ENCODE results near the gene SLC1A2.
A peak's percentile ranks its signal among the peaks of the same experiment; 100 is the strongest.

SLC1A2 gene

DNA sequence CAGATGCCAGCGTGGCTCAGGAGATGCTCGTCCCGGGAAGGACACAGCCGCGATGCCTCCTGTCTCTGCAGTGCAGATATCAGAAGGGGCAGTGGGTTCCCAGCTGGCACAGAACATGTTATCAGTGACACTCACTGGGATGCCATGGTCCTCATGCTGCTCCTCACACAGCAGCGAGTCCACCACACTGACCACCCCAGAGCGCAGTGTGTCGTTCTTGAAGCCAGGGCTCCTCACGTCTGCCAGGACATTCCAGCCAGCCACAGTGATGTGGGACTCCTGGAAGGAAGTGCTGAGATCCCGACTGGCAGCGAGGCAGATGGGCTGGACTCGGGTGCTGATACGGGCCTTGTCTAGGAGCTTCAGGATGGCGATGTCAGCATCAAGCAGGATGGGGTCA is 13.1 kb upstream of the SLC1A2 start:
- no peak overlapping the region for H3K27ac ChIP-seq (ENCODE audit: low read depth, low read length)
- no peak overlapping the region for H3K9ac ChIP-seq (ENCODE audit: low read depth in 1 of 2, low read length in 2 of 2)
- no peak overlapping the region for H3K4me3 ChIP-seq (ENCODE audit: low read depth in 1 of 2, low read length in 2 of 2)
- H3K9me3 ChIP-seq (ENCODE audit: control insufficient read depth in 1 of 2, low read length in 2 of 2), result no peaks in the 10 kb centered on the region
- H3K4me1 ChIP-seq (ENCODE audit: control insufficient read depth in 1 of 2, insufficient read depth in 2 of 2, low read length in 2 of 2), result no peaks in the 10 kb centered on the region
- H3K27me3 ChIP-seq (ENCODE audit: control insufficient read depth in 1 of 2, insufficient read depth in 2 of 2, low read length in 2 of 2), result peaks cover 5 to 12% of the 10 kb centered on the region in 2 donors
- H3K36me3 ChIP-seq (ENCODE audit: control insufficient read depth in 1 of 2, insufficient read depth in 2 of 2, low read length in 2 of 2), result no peaks in the 10 kb centered on the region

DNA sequence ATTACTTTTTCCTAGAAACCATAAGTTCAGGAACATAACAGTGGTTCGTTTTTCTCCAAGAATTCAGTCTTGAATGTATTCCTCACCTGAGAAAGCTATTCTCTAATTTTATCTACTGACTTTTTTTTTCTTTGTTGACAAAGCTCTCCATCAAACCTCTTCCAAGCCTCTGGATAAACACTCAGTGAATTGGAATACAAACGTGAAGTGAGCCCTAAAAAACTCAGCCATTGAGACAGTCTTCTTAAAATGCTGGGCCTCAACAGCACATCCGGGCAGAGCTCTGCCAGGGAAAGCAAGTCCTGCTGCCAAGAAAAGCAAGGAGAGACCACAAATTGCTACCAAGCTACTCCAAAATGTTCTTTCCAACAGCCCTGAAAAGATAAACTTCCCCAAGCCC is 7.7 kb upstream of the SLC1A2 start:
- Histone ChIP-seq H3K9me3 (ENCODE audit: control insufficient read depth in 1 of 2, low read length in 2 of 2) (no peaks in the 10 kb centered on the region), H3K4me1 (ENCODE audit: control insufficient read depth in 1 of 2, insufficient read depth in 2 of 2, low read length in 2 of 2) (no peaks in the 10 kb centered on the region), H3K9ac (ENCODE audit: low read depth in 1 of 2, low read length in 2 of 2) (no peak overlapping the region), H3K36me3 (ENCODE audit: control insufficient read depth in 1 of 2, insufficient read depth in 2 of 2, low read length in 2 of 2) (no peaks in the 10 kb centered on the region), H3K4me3 (ENCODE audit: low read depth in 1 of 2, low read length in 2 of 2) (no peak overlapping the region), H3K27me3 (ENCODE audit: control insufficient read depth in 1 of 2, insufficient read depth in 2 of 2, low read length in 2 of 2) (peaks cover 20 to 23% of the 10 kb centered on the region in 2 donors), H3K27ac (ENCODE audit: low read depth, low read length) (no peak overlapping the region)

- no peaks in the 10 kb centered on the region for H3K9me3 ChIP-seq (ENCODE audit: control insufficient read depth in 1 of 2, low read length in 2 of 2)
- no peaks in the 10 kb centered on the region for H3K4me1 ChIP-seq (ENCODE audit: control insufficient read depth in 1 of 2, insufficient read depth in 2 of 2, low read length in 2 of 2)
- H3K4me3 ChIP-seq (ENCODE audit: low read depth in 1 of 2, low read length in 2 of 2), result no peak overlapping the region
- H3K27ac ChIP-seq (ENCODE audit: low read depth, low read length), result no peak overlapping the region
- peaks cover 21 to 31% of the 10 kb centered on the region in 2 donors for H3K27me3 ChIP-seq (ENCODE audit: control insufficient read depth in 1 of 2, insufficient read depth in 2 of 2, low read length in 2 of 2)
- H3K36me3 ChIP-seq (ENCODE audit: control insufficient read depth in 1 of 2, insufficient read depth in 2 of 2, low read length in 2 of 2), result no peaks in the 10 kb centered on the region
- no peak overlapping the region for H3K9ac ChIP-seq (ENCODE audit: low read depth in 1 of 2, low read length in 2 of 2)
These were observed 7.0 kb upstream of the SLC1A2 start for GRCh38 chr11:35426351-35426750.

GRCh38 chr11:35425603-35426212 is 6.3 kb upstream of the SLC1A2 start:
- H3K4me1 ChIP-seq (ENCODE audit: control insufficient read depth in 1 of 2, insufficient read depth in 2 of 2, low read length in 2 of 2), result no peaks in the 10 kb centered on the region
- no peak overlapping the region for H3K4me3 ChIP-seq (ENCODE audit: low read depth in 1 of 2, low read length in 2 of 2)
- no peak overlapping the region for H3K9ac ChIP-seq (ENCODE audit: low read depth in 1 of 2, low read length in 2 of 2)
- H3K9me3 ChIP-seq (ENCODE audit: control insufficient read depth in 1 of 2, low read length in 2 of 2), result no peaks in the 10 kb centered on the region
- H3K27ac ChIP-seq (ENCODE audit: low read depth, low read length), result no peak overlapping the region
- peaks cover 26 to 35% of the 10 kb centered on the region in 2 donors for H3K27me3 ChIP-seq (ENCODE audit: control insufficient read depth in 1 of 2, insufficient read depth in 2 of 2, low read length in 2 of 2)
- no peaks in the 10 kb centered on the region for H3K36me3 ChIP-seq (ENCODE audit: control insufficient read depth in 1 of 2, insufficient read depth in 2 of 2, low read length in 2 of 2)

DNA sequence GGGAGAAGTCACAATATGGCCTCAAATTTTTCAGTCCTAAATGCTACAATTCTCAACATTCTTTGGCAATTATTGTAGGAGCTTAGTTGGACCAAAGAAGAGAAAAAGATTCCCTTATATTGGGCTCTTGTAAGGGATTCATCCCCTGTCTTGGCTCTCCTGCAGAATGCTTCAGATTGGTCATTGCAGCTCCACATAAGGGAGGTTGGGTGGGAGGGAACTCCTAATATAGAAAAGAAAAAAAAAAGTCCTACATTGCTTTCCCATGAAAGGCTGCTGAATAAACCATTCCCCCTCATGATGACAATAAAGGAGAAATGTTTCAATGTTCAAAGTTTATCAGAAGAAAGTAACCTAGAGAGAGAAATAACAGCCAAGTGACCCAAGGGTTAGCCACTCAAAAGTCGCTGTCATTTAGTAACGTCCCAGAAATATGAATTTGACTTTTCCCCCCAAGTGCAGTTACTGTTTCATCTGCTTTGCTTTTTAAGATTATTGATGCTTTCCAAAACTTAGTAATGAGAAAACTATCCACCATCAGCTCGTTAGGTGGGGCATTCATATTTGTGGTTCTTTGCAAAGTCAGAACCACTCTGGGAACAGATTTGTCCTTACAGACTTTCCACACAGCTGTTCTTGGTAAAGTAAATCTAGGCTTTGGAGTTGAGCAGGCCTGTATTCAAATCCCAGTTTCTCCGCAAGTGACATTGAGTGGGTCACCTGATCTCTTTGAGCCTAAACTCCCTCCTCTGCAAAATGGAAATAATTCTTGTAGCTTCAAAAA is 5.0 kb upstream of the SLC1A2 start:
- Histone ChIP-seq H3K27ac (ENCODE audit: low read depth, low read length) (no peak overlapping the region), H3K27me3 (ENCODE audit: control insufficient read depth in 1 of 2, insufficient read depth in 2 of 2, low read length in 2 of 2) (peaks cover 35 to 45% of the 10 kb centered on the region in 2 donors), H3K4me1 (ENCODE audit: control insufficient read depth in 1 of 2, insufficient read depth in 2 of 2, low read length in 2 of 2) (peaks cover 0 to 4% of the 10 kb centered on the region in 2 donors), H3K4me3 (ENCODE audit: low read depth in 1 of 2, low read length in 2 of 2) (no peak overlapping the region), H3K9ac (ENCODE audit: low read depth in 1 of 2, low read length in 2 of 2) (no peak overlapping the region), H3K36me3 (ENCODE audit: control insufficient read depth in 1 of 2, insufficient read depth in 2 of 2, low read length in 2 of 2) (no peaks in the 10 kb centered on the region), H3K9me3 (ENCODE audit: control insufficient read depth in 1 of 2, low read length in 2 of 2) (no peaks in the 10 kb centered on the region)

DNA sequence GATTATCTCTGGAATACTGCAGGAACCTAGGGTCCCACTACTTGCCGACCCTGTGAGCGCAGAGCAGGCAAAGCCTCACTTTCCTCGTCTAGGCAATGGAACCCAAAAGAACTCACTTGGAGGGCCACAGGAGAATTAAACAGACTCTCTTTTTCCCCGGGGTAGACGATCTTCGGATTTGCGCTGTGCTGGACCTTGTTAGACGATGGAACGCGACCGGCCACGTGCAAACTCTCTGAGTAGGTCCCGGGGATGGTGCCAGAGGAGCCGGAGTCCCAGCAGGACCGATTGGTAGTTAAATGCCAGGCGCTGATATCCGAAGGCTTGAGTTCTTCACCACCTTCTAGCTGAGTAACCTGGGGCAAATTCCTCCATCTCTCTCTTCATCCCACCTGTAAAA is 1.0 kb upstream of the SLC1A2 start:
- no peak overlapping the region for H3K9ac ChIP-seq (ENCODE audit: low read depth in 1 of 2, low read length in 2 of 2)

DNA sequence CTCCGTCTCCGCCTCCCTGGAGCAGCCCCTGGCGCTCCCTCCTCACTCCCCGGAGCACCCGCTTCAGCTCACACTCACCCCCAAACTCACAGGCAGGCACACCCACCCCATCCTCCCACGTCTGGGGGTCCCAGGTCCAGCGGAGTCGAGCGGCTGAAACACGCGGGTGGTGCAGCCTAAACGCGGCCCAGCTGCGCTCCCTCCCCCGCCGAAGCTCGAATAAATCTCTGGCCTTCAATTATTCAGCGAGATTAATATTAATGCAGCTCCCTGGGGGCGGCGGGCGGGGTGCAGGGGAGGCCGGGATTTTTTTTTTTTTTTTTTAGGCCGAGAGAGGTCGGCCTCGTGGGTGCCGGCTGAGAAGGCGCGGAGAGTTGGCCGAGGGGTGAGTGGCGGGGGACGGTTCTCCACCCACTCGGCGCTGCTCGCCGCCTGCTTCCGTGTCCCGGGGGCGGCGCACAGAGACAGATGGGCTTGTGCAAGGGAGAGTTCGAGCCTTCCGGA is 524 bp upstream of the SLC1A2 start:
- no peak overlapping the region for H3K27ac ChIP-seq (ENCODE audit: low read depth, low read length)
- peaks cover 44 to 77% of the 10 kb centered on the region in 2 donors for H3K27me3 ChIP-seq (ENCODE audit: control insufficient read depth in 1 of 2, insufficient read depth in 2 of 2, low read length in 2 of 2)
- H3K4me1 ChIP-seq (ENCODE audit: control insufficient read depth in 1 of 2, insufficient read depth in 2 of 2, low read length in 2 of 2), result peaks cover 7 to 9% of the 10 kb centered on the region in 2 donors
- H3K4me3 ChIP-seq (ENCODE audit: low read depth in 1 of 2, low read length in 2 of 2), result peak overlapping the region; percentile 37 to 50
- no peaks in the 10 kb centered on the region for H3K36me3 ChIP-seq (ENCODE audit: control insufficient read depth in 1 of 2, insufficient read depth in 2 of 2, low read length in 2 of 2)
- no peaks in the 10 kb centered on the region for H3K9me3 ChIP-seq (ENCODE audit: control insufficient read depth in 1 of 2, low read length in 2 of 2)
- no peak overlapping the region for H3K9ac ChIP-seq (ENCODE audit: low read depth in 1 of 2, low read length in 2 of 2)

More for the DNA sequence above, 1.0 kb upstream of the SLC1A2 start:
- peaks cover 7 to 9% of the 10 kb centered on the region in 2 donors for H3K4me1 ChIP-seq (ENCODE audit: control insufficient read depth in 1 of 2, insufficient read depth in 2 of 2, low read length in 2 of 2)
- H3K27ac ChIP-seq (ENCODE audit: low read depth, low read length), result no peak overlapping the region
- H3K27me3 ChIP-seq (ENCODE audit: control insufficient read depth in 1 of 2, insufficient read depth in 2 of 2, low read length in 2 of 2), result peaks cover 43 to 73% of the 10 kb centered on the region in 2 donors
- H3K36me3 ChIP-seq (ENCODE audit: control insufficient read depth in 1 of 2, insufficient read depth in 2 of 2, low read length in 2 of 2), result no peaks in the 10 kb centered on the region
- no peaks in the 10 kb centered on the region for H3K9me3 ChIP-seq (ENCODE audit: control insufficient read depth in 1 of 2, low read length in 2 of 2)
- peak overlapping the region in 1 of 2 donors; percentile 2 for H3K4me3 ChIP-seq (ENCODE audit: low read depth in 1 of 2, low read length in 2 of 2)

GRCh38 chr11:35418282-35419183 is 825 bp downstream of the SLC1A2 start:
- H3K27ac ChIP-seq (ENCODE audit: low read depth, low read length), result no peak overlapping the region
- H3K27me3 ChIP-seq (ENCODE audit: control insufficient read depth in 1 of 2, insufficient read depth in 2 of 2, low read length in 2 of 2), result peaks cover 40 to 85% of the 10 kb centered on the region in 2 donors
- H3K36me3 ChIP-seq (ENCODE audit: control insufficient read depth in 1 of 2, insufficient read depth in 2 of 2, low read length in 2 of 2), result no peaks in the 10 kb centered on the region
- peak overlapping the region; percentile 37 to 43 for H3K4me3 ChIP-seq (ENCODE audit: low read depth in 1 of 2, low read length in 2 of 2)
- no peak overlapping the region for H3K9ac ChIP-seq (ENCODE audit: low read depth in 1 of 2, low read length in 2 of 2)
- peaks cover 7 to 9% of the 10 kb centered on the region in 2 donors for H3K4me1 ChIP-seq (ENCODE audit: control insufficient read depth in 1 of 2, insufficient read depth in 2 of 2, low read length in 2 of 2)
- H3K9me3 ChIP-seq (ENCODE audit: control insufficient read depth in 1 of 2, low read length in 2 of 2), result no peaks in the 10 kb centered on the region

DNA sequence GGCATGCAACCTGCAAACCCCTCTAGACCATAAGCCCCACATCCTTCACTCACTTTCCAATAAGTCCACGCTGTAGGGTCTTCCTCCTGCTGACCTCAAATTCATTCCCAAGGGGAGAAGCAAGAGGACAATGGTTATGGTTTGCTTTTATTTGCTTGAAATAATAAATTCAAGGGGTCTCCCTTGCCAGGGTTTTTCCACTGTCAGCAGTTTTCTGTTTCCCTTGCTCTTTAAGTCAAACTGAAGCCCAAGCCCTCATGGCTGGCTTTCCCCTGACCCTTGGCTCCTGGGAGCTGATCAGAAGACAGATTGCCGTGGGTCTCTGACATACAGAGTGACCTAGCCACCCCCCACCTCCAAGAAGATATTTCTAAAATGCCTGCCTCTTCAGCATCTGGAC is 3.9 kb downstream of the SLC1A2 start:
- H3K36me3 ChIP-seq (ENCODE audit: control insufficient read depth in 1 of 2, insufficient read depth in 2 of 2, low read length in 2 of 2), result no peaks in the 10 kb centered on the region
- H3K27me3 ChIP-seq (ENCODE audit: control insufficient read depth in 1 of 2, insufficient read depth in 2 of 2, low read length in 2 of 2), result peaks cover 31 to 64% of the 10 kb centered on the region in 2 donors
- H3K4me1 ChIP-seq (ENCODE audit: control insufficient read depth in 1 of 2, insufficient read depth in 2 of 2, low read length in 2 of 2), result peaks cover 7 to 9% of the 10 kb centered on the region in 2 donors
- H3K4me3 ChIP-seq (ENCODE audit: low read depth in 1 of 2, low read length in 2 of 2), result no peak overlapping the region
- no peak overlapping the region for H3K27ac ChIP-seq (ENCODE audit: low read depth, low read length)
- H3K9ac ChIP-seq (ENCODE audit: low read depth in 1 of 2, low read length in 2 of 2), result no peak overlapping the region
- no peaks in the 10 kb centered on the region for H3K9me3 ChIP-seq (ENCODE audit: control insufficient read depth in 1 of 2, low read length in 2 of 2)
